ENCODE data around the gene TRMT13. TPM values are rescaled to one million over a fixed set of nuclear protein-coding genes. Genes with fewer than 3 reads are reported as not detected.
"Not testable (repeated sequence)": the region's sequence is repeated elsewhere in the genome, so short reads cannot be mapped to it uniquely, and the experiment has no call there.

Gene TRMT13
- total RNA-seq, 1 experiment from 2014 or later: 23.2 TPM

GRCh38 chr1:100162881-100163280 lies 29.9 kb downstream of the TRMT13 start:
- DNase-seq (ENCODE audit: low read depth): no peak

- DNase-seq (ENCODE audit: low read depth): no peak
Observed at GRCh38 chr1:100164216-100164615, 31.3 kb downstream of the TRMT13 start.

GRCh38 chr1:100164702-100165101 lies 31.7 kb downstream of the TRMT13 start:
- no peak for DNase-seq (ENCODE audit: low read depth)

GRCh38 chr1:100168051-100168450 lies 35.1 kb downstream of the TRMT13 start:
- no peak for DNase-seq (ENCODE audit: low read depth)

GRCh38 chr1:100177295-100178041 lies 44.5 kb downstream of the TRMT13 start:
- no peak for DNase-seq (ENCODE audit: low read depth)

GRCh38 chr1:100178091-100178490 lies 45.1 kb downstream of the TRMT13 start, which contains the start of gene LRRC39:
Gene LRRC39, minus strand, starts transcription at chr1:100178256. Its CDS starts 9,740 bp downstream, at chr1:100168516.
- DNase-seq (ENCODE audit: low read depth): no peak

- no peak for DNase-seq (ENCODE audit: low read depth)
Observed at GRCh38 chr1:100183370-100183769, 50.4 kb downstream of the TRMT13 start.

GRCh38 chr1:100184536-100184935 lies 51.6 kb downstream of the TRMT13 start:
- no peak for DNase-seq (ENCODE audit: low read depth)

GRCh38 chr1:100187912-100188311 lies 54.9 kb downstream of the TRMT13 start:
- DNase-seq (ENCODE audit: low read depth): no peak

- peak; percentile 10 for DNase-seq (ENCODE audit: low read depth)
Observed at GRCh38 chr1:100188617-100189016, 55.7 kb downstream of the TRMT13 start.

GRCh38 chr1:100198596-100198995 lies 65.6 kb downstream of the TRMT13 start:
- DNase-seq (ENCODE audit: low read depth): no peak

GRCh38 chr1:100200060-100200459 lies 67.1 kb downstream of the TRMT13 start:
- not testable (repeated sequence) for DNase-seq (ENCODE audit: low read depth)

Small RNA genes within 50 kb of the gene (small RNA-seq; reads per million reads assigned to genes)
- 0.11 reads per million for gene AC093019.1
- gene RPL23AP90: not detected

Other genes starting within 250 kb of the TRMT13 start
- gene SLC35A3, start 163.2 kb upstream of the TRMT13 start, total RNA-seq (2014; rRNA removed; shearing (Covaris generic)): 27.6 and 31.0 TPM in 2 replicates
- 11.1 and 12.1 TPM in 2 replicates for gene SASS6, start 233 bp upstream of the TRMT13 start, total RNA-seq (2014; rRNA removed; shearing (Covaris generic))
- gene LRRC39, start 45.1 kb downstream of the TRMT13 start, total RNA-seq (2014; rRNA removed; shearing (Covaris generic)): not detected in 2 replicates
- gene DBT, start 116.7 kb downstream of the TRMT13 start, total RNA-seq (2014; rRNA removed; shearing (Covaris generic)): 1.8 and 2.8 TPM in 2 replicates
- gene RTCA, start 133.1 kb downstream of the TRMT13 start, total RNA-seq (2014; rRNA removed; shearing (Covaris generic)): 31.1 and 37.9 TPM in 2 replicates
- 1.8 and 2.4 TPM in 2 replicates for gene CDC14A, start 219.3 kb downstream of the TRMT13 start, total RNA-seq (2014; rRNA removed; shearing (Covaris generic))

All from HT1080 (cell line).